ENCODE data around the gene U2AF2.

GRCh38 chr19:55723491-55723890 lies 68.7 kb downstream of the U2AF2 start:
- TF ChIP-seq CTCF (optimal IDR thresholded peaks at IDR 0.05 in 1 of 3, IDR thresholded peaks at IDR 0.05 in 1 of 3, conservative IDR thresholded peaks at IDR 0.05 in 1 of 3; ENCODE audit: extremely low read depth in 1 of 3, insufficient read depth in 2 of 3, low read length in 3 of 3): no peak
- no peak for TF ChIP-seq EZH2 (IDR thresholded peaks at IDR 0.05; ENCODE audit: low read length)

All from keratinocyte (primary cell).